GM18505 (cell line): ENCODE data around the gene IGFL3.
"Not testable (repeated sequence)": the region's sequence is repeated elsewhere in the genome, so short reads cannot be mapped to it uniquely, and the experiment has no call there.

Experiments
- ATAC-seq: cut with Tn5 transposase; IDR thresholded peaks from one replicate; pipeline ENCODE4 v1.9.1; 2021; ENCODE audit not compliant: unreplicated experiment
- POLR2A ChIP-seq: IDR thresholded peaks from 4 replicates; pipeline ENCODE4 v1.6.1; 2011; ENCODE audit warnings: borderline replicate concordance; ENCODE audit not compliant: insufficient read depth, insufficient read length; ENCODE audit errors: extremely low read depth

Gene IGFL3

DNA sequence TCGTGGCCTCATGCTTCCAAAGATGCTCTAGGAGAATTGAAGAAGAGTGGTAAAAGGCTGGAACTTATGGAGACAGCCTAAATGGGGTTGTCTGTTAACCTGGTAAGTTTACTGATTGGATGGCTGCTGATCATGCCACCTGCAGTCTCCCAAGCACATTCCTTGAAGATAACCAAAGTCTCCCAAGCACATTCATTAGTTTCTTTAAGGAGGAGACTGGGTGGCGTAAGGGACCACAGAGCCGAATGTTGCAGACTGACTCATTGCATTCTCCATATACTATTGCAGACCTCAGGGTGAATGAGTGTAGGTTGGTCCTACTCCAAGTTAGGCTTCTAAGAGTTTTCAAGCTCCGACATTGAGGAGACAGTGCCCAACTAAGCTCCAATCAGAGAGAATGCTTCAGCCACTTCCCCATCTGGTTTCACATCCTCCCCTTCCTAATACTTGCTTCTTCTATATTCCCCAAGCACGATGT lies at the start of gene IGFL3:
Gene IGFL3, minus strand, starts transcription at position 51 of the 478 bp plus-strand sequence. Its CDS starts 39 bp downstream, at position 12.
- no peak for TF ChIP-seq POLR2A
- no peak for ATAC-seq

- no peak for TF ChIP-seq POLR2A
- ATAC-seq: no peak
Measured at GRCh38 chr19:46173886-46174480, 49.5 kb upstream of the IGFL3 start.

GRCh38 chr19:46162731-46163130 lies 38.2 kb upstream of the IGFL3 start:
- no peak for TF ChIP-seq POLR2A
- ATAC-seq: no peak

- ATAC-seq: not testable (repeated sequence)
Measured at GRCh38 chr19:46161642-46162257, 37.3 kb upstream of the IGFL3 start.

- no peak for TF ChIP-seq POLR2A
- no peak for ATAC-seq
Measured at GRCh38 chr19:46160233-46160775, 35.8 kb upstream of the IGFL3 start.

GRCh38 chr19:46159418-46160232 lies 35.1 kb upstream of the IGFL3 start:
- no peak for ATAC-seq
- no peak for TF ChIP-seq POLR2A

DNA sequence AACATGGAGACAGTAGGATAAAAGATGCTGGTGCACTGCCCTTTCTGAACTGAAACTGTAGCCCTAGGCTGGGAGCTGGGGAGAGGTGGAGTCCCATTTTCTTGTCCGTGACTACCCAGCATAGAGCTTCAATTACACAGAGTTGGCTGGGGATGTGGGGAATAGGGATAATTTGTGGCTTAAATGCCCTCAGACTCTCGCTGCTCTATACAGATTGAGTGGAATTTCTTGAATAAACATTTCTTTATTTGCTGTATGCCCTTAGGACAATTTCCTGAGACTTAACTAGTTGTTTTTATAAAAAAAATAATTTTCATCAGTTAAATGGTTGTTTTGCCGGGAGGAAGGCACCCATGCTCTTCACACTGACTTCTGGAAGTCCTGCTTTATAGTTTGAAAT lies 30.7 kb upstream of the IGFL3 start:
- ATAC-seq: no peak
- TF ChIP-seq POLR2A: no peak

DNA sequence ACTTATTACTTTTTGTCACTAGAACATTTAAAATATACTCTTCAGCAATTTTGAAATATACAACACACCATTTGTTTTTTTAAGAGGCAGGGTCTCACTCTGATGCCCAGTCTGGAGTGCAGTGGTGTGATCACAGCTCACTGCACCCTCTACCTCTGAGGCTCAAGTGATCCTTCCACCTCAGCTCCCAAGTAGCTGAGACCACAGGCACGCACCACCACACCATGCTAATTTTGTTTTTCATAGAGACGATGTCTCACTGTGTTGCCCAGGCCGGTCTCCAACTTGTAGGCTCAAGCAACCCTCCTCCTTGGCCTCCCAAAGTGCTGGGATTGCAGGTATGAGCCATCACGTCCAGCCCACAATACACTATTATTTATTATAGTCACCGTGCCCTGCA lies 26.1 kb upstream of the IGFL3 start:
- no peak for ATAC-seq
- no peak for TF ChIP-seq POLR2A

DNA sequence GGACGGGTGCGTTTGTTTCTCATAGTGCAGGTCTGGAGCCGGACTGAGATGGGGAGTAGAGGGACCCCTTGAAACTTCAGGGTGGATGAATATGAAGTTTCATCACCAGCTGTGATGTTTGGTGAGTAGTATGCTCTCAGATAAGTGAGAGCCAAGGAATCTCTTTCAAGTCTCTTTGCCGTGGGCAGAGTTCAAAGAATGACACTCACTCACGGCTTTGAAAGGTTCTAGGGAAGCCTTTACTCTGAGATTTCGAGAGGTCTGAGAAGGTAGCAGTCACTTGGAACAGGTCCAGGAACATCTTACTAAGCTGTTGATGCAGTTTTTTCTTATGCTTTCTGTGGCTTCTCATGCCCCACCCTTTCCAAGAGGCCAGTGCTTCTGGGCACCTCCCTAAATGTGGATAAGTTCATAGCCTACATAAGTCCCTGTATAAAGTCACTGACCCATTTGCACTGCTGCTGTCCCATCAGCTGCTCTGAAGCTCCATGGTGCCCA lies 23.4 kb upstream of the IGFL3 start, which contains the start of gene IGFL2:
Gene IGFL2, plus strand, starts transcription at position 448 of the 498 bp plus-strand sequence. Its CDS starts 41 bp downstream, at position 489.
- no peak for ATAC-seq
- TF ChIP-seq POLR2A: no peak

GRCh38 chr19:46147166-46147740 lies 22.8 kb upstream of the IGFL3 start:
- no peak for TF ChIP-seq POLR2A
- no peak for ATAC-seq

- ATAC-seq: no peak
- TF ChIP-seq POLR2A: no peak
Measured at GRCh38 chr19:46144756-46145155, 20.3 kb upstream of the IGFL3 start.

DNA sequence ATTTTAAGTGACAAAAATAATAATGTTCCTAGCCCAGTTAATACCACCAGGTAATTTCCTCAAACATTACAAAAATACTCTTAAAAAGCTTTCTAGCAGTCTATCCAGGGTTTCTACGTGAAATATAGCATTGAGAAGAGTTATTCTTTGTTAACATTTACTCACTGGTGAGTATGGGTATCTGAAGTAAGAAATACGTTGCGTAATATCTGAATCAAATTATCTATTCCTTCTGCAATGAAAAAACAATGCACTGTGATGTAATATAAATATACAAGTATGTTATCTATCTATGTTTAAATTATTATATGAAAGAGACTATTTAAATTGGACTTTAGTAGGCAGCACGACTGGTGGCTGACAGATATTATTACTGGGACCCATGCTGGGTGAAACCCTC lies 17.8 kb upstream of the IGFL3 start:
- ATAC-seq: no peak
- TF ChIP-seq POLR2A: no peak

- no peak for ATAC-seq
- TF ChIP-seq POLR2A: no peak
Measured at GRCh38 chr19:46141421-46141820, 16.9 kb upstream of the IGFL3 start.
